ENCODE measurements around the gene NUDT3. TPM values are rescaled to one million over a fixed set of nuclear protein-coding genes. Genes with fewer than 3 reads are reported as not detected.

Gene NUDT3
- total and polyA plus RNA-seq, 8 donors = 8.7 to 34.0 (median 13.1) TPM

GRCh38 chr6:34236131-34236442 is 156.4 kb downstream of the NUDT3 start:
- H3K27me3 ChIP-seq = no peaks in the 10 kb centered on the region
- peaks cover 23 to 40% (median 30%) of the 10 kb centered on the region in 4 donors for H3K4me1 ChIP-seq
- no peak for TF ChIP-seq POLR2A (IDR thresholded peaks at IDR 0.05)
- TF ChIP-seq EP300 (IDR thresholded peaks at IDR 0.05) = no peak
- TF ChIP-seq POLR2AphosphoS5 (IDR thresholded peaks at IDR 0.05) = no peak
- TF ChIP-seq CTCF (IDR thresholded peaks at IDR 0.05) = no peak
- peak overlapping the region; percentile 67 to 85 (median 74) for H3K4me3 ChIP-seq
- peaks cover 0 to 13% (median 8%) of the 10 kb centered on the region in 4 donors for H3K36me3 ChIP-seq
- intact Hi-C loops (cut with DNase I; ENCODE audit: low total_unique reads) = no loop called here
- WGBS, 5 donors = 14 to 22% (median 19%) methylated on average over 13 of the region's 13 CpGs
- DNase-seq = peak in 1 of 2 donors; percentile 82
- H3K27ac ChIP-seq = peak overlapping the region; percentile 89 to 94 (median 93)
- no peaks in the 10 kb centered on the region for H3K9me3 ChIP-seq

- intact Hi-C loops (cut with DNase I; ENCODE audit: low total_unique reads) = no loop called here
- no peaks in the 10 kb centered on the region for H3K27me3 ChIP-seq
- H3K4me3 ChIP-seq = peak overlapping the region; percentile 67 to 85 (median 74)
- peaks cover 23 to 39% (median 30%) of the 10 kb centered on the region in 4 donors for H3K4me1 ChIP-seq
- no peaks in the 10 kb centered on the region for H3K9me3 ChIP-seq
- TF ChIP-seq EP300 (IDR thresholded peaks at IDR 0.05) (no peak), POLR2AphosphoS5 (IDR thresholded peaks at IDR 0.05) (peak in 1 of 3 donors; percentile 7), CTCF (IDR thresholded peaks at IDR 0.05) (no peak), POLR2A (IDR thresholded peaks at IDR 0.05) (no peak)
- WGBS, 5 donors = 7 to 18% (median 9%) methylated on average over 42 to 75 of the region's 75 CpGs
- peak; percentile 65 to 90 for DNase-seq
- H3K36me3 ChIP-seq = peaks cover 0 to 7% (median 2%) of the 10 kb centered on the region in 4 donors
- peak overlapping the region; percentile 89 to 94 (median 93) for H3K27ac ChIP-seq
Measured at GRCh38 chr6:34235307-34236130, 156.9 kb downstream of the NUDT3 start.

- no peaks in the 10 kb centered on the region for H3K36me3 ChIP-seq
- no peak for DNase-seq
- intact Hi-C loops (cut with DNase I; ENCODE audit: low total_unique reads) = no loop called here
Measured at GRCh38 chr6:34234667-34235306, 157.7 kb downstream of the NUDT3 start.

More at GRCh38 chr6:34234667-34235306, 157.7 kb downstream of the NUDT3 start:
- TF ChIP-seq EP300 (IDR thresholded peaks at IDR 0.05) (no peak), CTCF (IDR thresholded peaks at IDR 0.05) (no peak), POLR2AphosphoS5 (IDR thresholded peaks at IDR 0.05) (no peak), POLR2A (IDR thresholded peaks at IDR 0.05) (no peak)
- peaks cover 23 to 32% (median 30%) of the 10 kb centered on the region in 4 donors for H3K4me1 ChIP-seq
- H3K27me3 ChIP-seq = no peaks in the 10 kb centered on the region
- WGBS, 5 donors = 75 to 89% (median 83%) methylated on average over 34 to 53 of the region's 53 CpGs
- peak overlapping the region; percentile 89 to 94 (median 93) for H3K27ac ChIP-seq
- H3K9me3 ChIP-seq = no peaks in the 10 kb centered on the region
- peak overlapping the region in 1 of 4 donors; percentile 72 for H3K4me3 ChIP-seq
